Activated CD8-positive, alpha-beta memory T cell treated with anti-CD3 and anti-CD28 coated beads for 24 hours (primary cell): ENCODE measurements around the gene CRBN.

Experiments
- DNase-seq: peaks from one replicate; pipeline ENCODE4 v3.0.0-alpha.2; 2020

Gene CRBN

DNA sequence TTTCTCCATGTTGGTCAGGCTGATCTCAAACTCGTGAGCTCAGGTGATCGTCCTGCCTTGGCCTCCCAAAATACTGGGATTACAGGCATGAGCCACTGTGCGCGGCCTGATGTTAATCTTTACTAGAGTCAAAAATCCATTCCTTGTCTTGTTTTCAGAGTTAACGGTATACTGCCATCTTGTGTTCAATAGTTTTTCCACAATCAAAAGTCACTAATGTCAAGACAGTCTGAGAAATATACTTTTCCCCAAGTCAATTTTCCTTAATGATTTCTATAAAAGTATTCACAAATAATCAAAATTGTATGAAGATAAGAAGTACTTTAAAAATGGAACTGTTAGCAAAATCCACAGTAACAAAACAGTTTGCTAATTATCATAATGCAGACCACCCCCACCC is 8.5 kb downstream of the CRBN start:
- DNase-seq, result no peak

DNA sequence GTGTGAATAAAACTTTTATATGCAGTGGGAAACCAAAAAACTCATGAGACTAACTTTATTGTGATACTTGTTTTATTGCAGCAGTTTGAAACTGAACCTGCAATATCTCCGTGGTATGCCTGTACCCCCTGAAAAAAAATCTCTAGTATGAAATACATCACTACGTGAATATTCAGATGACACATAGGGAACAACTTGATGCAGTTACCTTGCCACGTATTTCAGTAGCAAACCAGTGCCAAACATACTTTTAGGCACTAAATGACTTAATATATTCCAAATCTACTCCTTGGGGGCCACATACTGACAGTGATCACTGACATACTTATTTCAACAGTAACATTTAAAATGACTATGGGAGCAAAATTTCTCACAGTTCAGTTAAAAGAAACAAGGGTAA is 13.8 kb downstream of the CRBN start:
- no peak for DNase-seq

DNA sequence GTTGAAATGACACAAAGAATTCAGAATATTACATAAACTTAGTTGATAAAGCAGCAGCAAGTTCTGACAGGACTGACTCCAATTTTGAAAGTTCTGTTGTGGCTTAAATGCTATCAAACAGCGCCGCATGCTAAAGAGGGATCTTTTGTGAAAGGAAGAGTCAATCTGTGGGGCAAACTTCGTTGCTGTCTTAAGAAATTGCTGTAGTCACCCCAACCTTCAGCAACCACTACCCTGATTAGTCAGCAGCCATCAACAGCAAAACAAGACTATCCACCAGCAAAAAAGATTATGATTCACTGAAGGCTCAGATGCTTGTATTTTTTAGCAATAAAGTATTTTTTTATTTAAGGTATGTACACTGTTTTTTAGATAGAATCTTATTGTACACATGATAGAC is 14.2 kb downstream of the CRBN start:
- DNase-seq, result no peak

DNA sequence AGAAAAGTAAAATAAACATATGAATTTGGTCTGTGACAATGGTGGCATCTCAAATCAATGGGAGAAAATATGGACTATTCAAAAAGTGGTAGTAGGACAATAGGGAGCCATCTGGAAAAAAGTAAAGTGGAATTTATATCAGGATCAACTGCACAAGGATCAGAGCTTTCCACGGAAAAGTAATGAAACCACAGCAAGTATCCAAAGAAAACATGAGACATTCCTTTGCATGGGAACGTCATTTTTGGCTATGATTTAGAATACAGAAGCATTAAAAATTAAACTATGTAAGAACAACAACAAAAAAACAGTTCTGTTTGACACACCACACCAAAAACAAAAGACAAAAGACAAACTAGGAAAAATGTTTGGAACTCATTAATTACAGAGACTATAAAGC is 18.7 kb downstream of the CRBN start:
- DNase-seq, result no peak

DNA sequence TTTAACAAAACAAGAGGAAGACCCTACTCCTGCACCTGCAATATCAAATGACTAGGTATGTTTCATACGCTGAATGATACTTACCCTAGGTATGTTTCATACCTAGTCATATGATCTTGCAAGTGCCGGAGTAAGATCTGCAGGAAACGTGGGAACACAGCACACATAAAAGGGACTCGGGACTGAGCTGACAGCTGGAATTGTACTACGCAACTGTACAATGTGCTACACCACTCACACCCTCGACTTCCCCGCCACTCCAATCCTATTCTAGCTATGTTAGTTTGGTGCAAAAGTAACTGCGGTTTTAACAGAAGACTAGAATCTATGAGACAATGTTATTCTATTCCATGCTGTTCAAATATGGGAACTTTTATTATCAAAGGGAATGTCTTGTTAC is 22.0 kb downstream of the CRBN start:
- no peak for DNase-seq

DNA sequence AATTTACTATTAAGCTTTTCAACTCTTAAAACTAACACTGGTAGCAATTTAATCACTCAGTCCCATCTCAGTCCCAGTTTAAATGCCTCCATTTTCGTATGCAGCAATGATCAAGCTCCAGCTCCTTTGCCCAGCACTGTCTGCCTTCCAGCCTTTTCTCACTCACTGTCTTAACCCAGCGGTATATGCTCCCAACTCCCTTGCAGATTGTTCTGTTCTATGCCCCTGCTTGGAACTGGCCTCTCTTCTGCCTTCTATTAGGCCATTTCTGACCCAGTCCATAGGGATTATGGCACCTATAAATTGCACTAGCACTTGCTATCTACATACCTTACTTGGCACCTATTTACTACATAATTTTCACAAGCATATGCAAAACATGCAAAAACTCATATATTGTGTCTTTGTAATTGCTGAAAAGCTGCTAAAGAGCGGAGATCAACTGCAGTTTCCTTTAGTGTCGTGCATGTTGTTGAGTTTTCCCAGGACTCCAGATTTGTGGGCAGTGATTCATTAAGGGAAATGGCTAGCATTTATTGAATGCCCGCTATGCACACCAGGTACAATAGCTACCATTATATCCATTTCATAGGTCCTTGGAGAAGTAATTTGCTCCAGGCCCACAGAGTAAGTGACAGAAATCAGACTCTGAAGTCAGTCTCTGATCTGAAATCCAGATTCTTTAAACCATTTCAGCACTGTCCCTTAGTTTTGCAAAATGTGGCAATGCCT is 24.4 kb downstream of the CRBN start:
- DNase-seq, result no peak

DNA sequence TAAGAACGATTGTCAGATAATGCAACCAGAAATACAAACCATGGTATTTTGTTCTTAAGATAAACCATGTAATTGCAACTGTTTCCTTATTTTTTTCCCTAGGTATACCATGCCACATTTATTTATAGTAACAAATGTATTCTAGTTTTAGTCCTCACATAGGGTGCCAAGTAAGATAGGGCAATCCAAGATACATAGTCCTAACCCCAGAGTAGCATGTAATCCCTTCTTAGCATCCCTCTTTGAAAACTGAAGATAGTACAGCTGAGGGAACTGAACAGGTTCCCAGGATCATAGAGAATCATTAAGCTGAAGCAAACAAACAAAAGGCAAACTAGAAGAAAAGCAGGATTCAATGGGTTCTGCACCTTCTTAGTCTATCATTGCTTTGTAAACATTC is 28.0 kb downstream of the CRBN start:
- no peak for DNase-seq

DNA sequence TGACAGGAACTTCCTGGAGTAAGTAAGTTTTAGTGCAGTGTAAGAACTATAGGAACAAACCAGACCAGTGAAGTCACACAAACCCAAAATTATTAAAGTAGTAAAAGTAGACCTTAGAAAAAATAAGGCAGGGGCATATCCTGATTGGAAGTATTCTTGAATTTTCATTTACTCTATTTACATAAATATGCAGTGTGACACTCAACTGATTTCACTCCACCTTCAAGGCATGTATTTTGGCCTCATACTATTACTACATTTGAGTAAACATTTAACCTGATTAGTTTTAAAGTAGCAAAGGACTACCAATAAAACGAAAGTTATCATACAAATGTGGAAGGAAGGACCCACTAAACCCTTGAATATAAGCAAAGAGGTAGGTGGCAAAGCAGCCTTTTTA is 29.9 kb downstream of the CRBN start:
- DNase-seq, result no peak

DNA sequence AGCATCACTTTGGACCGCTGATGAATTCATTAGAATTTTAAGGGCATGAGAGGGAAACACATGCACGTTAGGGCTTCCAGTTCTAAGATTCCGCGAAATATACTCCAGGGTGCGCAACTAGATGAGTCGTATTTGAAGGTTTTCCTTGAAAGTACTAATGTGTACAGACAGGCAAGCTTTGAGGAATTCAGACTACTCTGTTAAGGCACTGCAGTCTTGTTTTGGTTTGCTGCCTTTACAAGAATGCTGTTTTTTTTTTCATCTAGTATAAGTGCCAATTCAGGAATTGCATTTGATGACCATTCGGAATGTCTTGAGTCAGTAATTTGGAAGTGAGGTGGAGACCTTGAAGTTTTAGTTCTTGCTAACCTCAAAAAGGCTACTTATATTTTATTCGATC is 33.7 kb downstream of the CRBN start:
- DNase-seq, result no peak

DNA sequence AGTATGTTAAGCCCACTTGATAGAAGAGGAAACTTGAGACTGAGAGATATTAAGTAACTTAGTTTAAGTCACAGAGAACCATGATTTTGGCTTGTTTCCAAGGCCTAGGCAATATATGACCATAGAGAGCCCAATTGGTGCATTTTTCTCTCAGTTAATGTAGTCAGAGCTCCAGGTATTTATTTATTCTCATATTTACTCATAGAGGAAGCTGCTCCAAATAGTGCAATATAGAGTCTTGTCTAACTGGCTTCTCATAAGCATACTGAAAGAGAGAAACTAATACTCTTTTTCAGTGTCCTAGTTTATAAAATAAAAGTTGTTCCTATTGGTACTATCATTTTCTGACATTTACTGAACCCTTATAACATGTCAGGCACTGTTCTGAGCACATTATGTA is 37.6 kb downstream of the CRBN start:
- no peak for DNase-seq

DNA sequence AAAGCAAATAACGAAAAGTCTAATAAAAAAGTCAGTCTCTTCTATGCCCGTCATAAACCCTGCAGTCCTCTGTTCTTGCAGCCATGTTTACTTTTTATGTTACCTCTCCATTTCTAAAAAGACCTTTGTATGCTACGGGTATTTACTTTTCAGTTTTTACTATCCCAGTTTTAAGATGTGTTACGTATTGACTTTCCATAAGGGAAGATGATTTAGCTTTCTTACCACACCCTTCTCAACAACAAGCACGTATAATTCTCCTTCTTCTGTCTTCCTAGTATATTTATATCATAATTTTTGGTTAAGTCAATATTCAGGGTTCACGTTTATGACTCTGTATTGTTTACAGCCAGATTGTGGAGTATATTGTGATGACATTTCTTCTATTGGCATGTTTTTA is 42.0 kb downstream of the CRBN start:
- no peak for DNase-seq

DNA sequence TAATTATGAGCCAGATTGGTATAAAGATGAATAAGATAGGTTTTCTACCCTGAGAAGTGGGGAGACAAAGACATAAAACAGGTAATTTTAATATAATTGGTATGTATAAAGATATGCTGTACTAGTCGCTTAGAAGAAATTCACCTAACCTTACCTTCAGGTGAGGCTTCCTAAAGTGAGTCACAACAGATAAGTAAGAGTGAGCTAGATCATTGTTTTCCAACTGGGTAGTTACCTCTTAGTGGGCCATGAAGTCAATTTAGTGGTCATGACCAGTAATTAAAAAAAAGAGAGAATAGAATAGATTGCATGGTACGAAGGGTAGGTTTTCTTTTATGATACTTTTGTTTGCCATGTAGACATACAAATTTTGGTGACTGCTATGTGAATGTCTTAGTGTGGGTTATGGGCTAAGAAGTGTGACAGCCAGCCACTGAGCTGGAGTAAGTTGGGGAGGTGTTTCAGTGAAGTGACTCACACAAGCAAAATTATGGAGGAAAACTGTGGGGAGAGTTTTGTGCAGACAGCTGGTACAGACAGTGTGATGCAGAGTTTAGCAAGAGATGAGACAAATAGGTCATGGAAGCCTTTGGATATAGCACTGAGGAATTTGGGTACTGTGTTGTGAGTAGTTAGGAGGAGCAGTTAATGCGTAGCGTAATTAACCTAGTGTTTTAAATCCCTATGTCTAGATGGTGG is 44.6 kb downstream of the CRBN start:
- no peak for DNase-seq

DNA sequence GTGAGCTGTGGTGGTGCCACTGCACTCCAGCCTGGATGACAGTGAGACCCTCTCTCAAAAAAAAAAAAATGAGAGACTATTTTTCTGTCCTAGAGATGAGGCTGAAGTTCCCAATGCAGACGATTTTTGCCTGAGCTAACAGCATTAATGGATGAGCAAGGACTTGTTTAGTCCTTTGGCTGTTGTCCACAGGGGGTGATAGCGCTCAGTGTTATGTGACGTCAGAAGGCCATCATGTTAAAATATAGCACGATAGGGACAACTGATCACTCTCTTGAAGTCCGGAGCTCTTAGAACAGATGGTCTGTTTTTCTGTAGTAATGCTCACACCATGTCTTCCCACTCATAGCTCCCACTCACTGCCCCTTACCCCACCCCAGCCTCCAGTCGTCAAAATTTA is 46.0 kb downstream of the CRBN start:
- DNase-seq, result no peak

DNA sequence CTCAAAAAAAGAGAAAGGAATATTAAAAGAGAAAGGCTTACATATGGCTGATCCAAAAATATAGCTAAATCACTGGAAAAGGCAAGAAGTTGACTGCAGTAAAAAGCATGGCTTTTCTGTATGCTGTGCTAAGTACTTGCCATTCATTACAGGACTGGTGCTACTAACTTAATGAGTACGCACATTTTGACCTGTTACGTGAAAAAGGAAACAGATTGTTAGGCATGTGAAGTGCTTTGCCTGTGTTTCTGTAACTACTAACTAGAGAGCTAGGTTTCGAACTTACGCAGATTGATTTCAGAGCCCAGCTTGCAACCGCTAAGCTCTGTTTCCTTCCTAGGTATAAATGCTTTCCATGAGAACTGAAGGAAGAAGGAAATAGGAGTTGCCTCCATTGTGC is 49.9 kb downstream of the CRBN start:
- DNase-seq, result no peak

DNA sequence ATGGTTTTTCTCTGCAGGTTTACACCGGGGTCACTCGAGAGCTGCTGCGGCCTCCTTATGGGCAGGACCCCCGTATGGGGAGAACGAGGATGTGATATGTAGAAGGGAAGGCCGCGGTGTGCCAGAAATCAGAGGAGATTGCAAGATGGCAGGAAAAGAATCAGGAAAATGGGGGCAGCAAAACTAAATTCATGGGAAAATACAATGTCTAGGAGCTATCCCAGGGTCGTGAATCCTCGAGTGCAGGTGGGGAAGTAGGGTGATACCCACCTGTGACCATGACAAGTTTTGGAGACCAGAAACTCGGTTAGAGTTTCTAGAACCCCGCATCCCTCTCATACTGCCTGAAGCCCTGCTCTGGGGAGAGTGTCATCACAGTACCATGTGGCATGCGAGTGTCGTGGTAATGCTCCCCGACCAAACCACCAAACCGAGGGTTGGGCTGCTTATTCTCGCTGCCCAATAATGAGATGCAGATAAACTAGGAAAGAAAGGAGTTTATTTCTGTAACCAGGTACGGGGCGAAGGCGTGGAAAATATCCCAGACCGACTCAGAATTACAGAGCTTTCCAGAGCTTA is 52.0 kb downstream of the CRBN start:
- peak; percentile 70 for DNase-seq

DNA sequence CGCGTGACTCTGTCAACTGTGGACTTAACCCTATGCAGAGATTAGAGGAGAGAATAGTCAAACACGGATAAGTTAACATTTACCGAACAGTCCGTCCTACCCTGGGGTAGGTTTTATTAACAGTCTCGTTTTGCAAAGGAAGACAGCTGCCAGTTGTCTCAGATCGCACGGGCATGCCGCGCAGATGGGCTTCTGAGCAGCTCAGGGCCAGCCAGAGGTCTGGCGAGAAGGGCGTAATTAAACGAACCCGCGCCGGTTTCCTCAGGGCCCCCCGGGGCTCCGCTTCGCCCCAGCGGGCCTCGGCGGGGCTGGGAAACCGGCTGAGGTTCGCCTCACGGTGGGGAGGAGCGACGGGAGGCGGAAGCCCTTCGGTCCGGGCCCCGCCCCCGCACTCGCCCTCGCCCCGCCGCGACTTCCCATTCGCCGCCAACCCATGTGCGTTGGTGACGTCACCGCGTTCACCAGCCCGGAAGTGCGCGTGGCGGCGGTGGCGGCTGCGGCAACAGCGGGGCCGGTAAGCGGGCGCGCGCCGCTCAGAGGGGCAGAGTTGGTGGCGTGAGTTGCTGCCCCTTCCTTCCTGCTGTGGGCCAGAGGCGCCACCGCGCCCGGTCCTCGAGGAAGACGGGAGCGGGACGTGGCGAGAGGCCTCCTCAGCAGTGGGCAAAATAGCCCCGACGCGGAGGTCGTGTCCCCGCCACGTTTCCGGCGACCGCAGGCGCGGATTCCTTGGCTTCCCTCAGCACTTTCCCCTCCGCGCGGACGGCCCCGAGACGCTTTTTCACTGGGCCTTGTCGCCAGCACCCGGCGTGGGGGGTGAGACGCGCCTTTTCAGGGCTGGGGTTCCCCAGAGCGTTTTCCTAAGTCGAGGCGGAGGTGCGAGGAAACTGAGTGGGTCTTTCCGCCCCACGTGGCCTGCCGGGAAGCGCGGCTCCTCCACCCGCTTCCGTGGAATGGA is 52.7 kb downstream of the CRBN start, which contains the start of gene TRNT1:
TRNT1 (plus strand) TSS at position 464 of the 955 bp plus-strand sequence. CDS start 2,101 bp downstream, outside the sequence.
- peak; percentile 98 for DNase-seq

DNA sequence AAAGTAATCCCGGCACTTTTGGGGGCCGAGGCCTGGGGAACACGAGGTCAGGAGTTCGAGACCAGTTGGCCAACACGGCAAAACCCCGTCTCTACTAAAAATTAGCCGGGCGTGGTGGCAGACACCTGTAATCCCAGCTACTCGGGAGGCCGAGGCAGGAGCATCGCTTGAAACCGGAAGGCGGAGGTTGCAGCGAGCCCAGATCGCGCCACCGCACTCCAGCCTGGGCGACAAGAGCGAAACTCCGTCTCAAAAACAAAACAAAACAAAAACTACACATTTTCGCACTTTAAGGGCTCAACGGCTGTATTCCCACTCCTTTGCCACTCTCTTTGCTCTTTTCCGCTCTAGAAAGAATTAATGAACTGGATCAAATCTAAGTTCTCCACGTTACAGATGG is 53.5 kb downstream of the CRBN start:
- DNase-seq, result no peak

DNA sequence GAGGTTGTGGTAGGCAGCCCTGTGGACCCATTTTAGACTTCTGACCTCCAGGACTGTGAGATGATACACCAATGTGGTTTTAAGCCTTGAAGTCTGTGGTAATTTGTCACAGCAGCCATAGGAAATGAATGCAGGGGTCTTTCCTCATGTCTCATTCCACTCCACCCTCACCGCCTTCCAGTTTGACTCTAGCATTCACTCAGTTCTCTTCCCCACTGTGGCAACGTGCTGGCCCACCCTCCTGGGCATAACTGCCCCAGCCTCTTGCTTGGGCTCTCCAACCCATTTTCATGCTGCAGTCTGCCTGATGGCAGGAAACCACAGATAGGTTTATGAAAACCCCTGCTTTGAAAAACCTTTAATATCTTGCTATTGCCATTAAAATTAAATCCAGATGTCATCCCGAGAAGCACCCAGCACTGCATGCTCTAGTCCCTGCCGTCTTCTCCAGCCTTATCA is 60.1 kb downstream of the CRBN start:
- DNase-seq, result no peak

DNA sequence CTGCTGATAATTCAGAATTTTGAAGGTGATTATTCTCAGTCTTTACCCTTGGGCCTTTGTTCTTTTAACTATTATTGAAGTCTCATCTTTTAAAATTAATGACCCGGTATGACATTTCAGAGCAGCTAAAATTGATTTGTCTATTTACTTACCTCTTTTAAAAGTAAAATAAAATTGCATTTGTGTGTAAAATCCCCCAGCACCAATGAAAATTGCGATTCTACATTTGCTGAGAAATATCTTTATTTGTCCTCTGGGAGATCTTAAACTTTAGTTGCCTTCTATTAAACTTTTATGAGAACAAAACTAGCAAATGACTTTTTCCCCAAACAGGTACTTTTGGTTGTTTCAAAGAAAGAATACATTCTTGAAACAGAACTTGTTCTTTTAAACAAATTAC is 61.8 kb downstream of the CRBN start:
- no peak for DNase-seq

DNA sequence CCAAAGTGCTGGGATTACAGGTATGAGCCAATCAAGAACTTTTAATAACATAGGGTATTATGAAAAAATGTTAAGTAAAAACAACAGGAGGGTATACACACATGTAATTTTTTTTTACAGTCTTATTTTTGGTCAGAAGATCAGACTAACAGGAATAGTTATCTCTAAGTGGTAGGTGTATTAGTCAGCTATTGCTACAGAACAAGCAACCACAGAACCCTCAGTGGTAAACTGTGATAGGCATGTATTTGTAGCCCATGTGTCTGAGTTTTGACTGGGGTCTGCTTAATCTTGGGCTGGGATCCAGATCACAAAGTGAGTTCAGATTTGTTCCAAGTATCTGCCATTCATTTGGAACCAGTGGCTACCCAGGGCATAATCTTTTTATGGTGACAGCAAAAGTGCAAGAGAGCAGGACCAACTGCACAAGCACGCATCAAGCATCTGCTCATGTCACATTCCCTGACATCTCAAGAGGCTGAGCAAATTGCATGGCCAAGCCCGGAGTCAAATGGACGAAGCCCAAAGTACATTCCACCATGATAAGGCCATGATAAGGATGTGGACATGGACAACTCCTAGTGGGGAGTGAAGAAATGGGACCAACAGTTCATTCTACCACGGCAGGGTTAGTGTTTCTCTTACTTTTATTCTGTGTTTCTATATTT is 66.3 kb downstream of the CRBN start:
- no peak for DNase-seq

DNA sequence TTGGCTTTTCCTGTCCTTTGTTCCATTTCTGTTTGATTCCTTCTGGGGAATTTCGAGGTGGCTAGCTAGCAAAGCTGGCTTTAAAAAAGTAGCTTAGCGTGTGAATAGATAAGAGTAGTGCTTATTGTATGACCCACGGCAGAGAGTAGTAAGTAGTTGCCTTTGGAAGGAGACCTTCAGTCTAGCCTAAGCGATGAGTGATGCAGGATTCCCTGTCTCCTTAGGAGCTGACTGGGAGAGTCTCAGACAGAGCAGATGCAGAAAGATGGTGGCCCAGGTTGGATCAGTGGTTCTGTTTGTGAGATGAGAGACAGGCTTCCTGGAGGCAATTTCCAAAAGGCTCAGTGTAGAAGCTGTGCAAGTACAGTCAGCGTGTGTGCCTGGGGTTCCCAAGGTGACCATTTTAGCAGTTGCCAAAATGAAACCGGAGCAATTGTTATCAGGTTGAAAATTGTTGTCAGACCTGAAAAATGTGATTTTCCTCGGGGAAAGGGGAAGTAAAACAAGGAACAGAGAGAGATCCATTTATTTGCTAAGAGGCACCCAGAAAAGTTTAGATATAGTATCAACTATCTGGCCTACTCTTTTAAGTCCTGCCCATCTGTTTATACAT is 68.6 kb downstream of the CRBN start:
- no peak for DNase-seq

DNA sequence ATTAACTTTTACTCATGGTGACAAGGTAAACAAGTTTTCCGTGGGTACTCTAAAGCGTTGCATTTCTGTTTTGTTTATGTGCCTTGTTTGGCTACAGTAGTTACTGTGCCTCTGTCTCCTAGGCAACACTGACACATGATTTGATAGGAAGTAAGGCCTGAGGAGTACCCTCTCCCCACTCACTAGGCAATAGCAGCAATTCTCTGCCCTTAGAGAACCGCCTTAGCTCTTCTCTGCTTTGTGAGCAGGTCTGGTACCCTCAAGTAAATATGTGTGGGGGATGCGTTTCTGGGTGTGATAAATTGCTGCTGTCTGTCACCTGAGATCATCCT is 69.2 kb downstream of the CRBN start, which contains the start of gene IL5RA:
IL5RA (minus strand) TSS at position 76 of the 332 bp plus-strand sequence. CDS start 5,390 bp downstream, outside the sequence.
- DNase-seq, result no peak
